HCT116 (cell line): Measurements from ENCODE around the gene RGP1. TPM values are rescaled to one million over a fixed set of nuclear protein-coding genes. Genes with fewer than 3 reads are reported as not detected.

ENCODE experiments used
- ATAC-seq: fragments of 200-7000 bp; cut with Tn5 transposase; 2 replicates; pipeline ENCODE4 v1.9.1; 2020; ENCODE audit warnings: mild to moderate bottlenecking, moderate library complexity
- BruUV-seq: library from RNA; stranded (reverse); fragments of 400-500 nt; replicated peaks from 2 replicates; lab custom pipeline; 2021; lab: Mats Ljungman, UMichigan
- CTCF ChIA-PET: fragments of 300-600 bp; sonication (Branson Sonifier 250); formaldehyde crosslinking; loops from one replicate; lab custom pipeline; 2021; ENCODE audit warnings: antibody characterized with exemption; lab: Charles Lee
- POLR2A ChIA-PET: fragments of 300-600, 350-600 bp; sonication (Branson Sonifier 250); formaldehyde crosslinking; loops from one replicate; lab custom pipeline; 2021; ENCODE audit warnings: antibody characterized with exemption; lab: Charles Lee
- RAD21 ChIA-PET, 2 experiments: fragments of 300-600 bp; sonication (Branson Sonifier 250); formaldehyde crosslinking; loops; one replicate each; lab custom pipeline; 2023; ENCODE audit warnings: low total read pairs in 2 of 2; ENCODE audit not compliant: uncharacterized antibody in 2 of 2, unreplicated experiment in 2 of 2, low non-redundant PET in 1 of 2; lab: Charles Lee
- DNase-seq: peaks from one replicate; pipeline ENCODE4 v3.0.0-alpha.2; 2010; ENCODE audit warnings: low read depth, low spot score
- H2AFZ ChIP-seq: fragments of 200-600 bp; shearing (Covaris generic), sonication (generic); 2 replicates; pipeline ENCODE4 v1.6.1; 2017; ENCODE audit warnings: low read depth, mixed run types, mixed read lengths, antibody characterized with exemption, low read length; ENCODE audit not compliant: poor library complexity, severe bottlenecking
- H3K27ac ChIP-seq: 2 replicates; pipeline ENCODE4 v1.5.1; 2012; ENCODE audit warnings: low read depth, low read length
- H3K27me3 ChIP-seq: fragments of 200-600 bp; sonication (generic); 2 replicates; pipeline ENCODE4 v1.6.1; 2016; ENCODE audit warnings: mixed run types, low read length, mixed read lengths; ENCODE audit not compliant: insufficient read depth
- H3K36me3 ChIP-seq, 2 experiments: fragments of 200-500 bp in 1 of 2; fragments of 200-600 bp in 1 of 2; sonication (Bioruptor generic) in 1 of 2; sonication (generic) in 1 of 2; 2 replicates each; pipeline versions ENCODE4 v1.5.1 to v1.6.1; 2014 to 2016; ENCODE audit warnings: low read length in 2 of 2, inconsistent platforms in 1 of 2, mixed read lengths in 1 of 2, mixed run types in 1 of 2; ENCODE audit not compliant: insufficient read depth in 2 of 2, control insufficient read depth in 1 of 2
- H3K4me1 ChIP-seq, 2 experiments: fragments of 200-600 bp in 1 of 2; sonication (generic) in 1 of 2; 2 replicates each; pipeline versions ENCODE4 v1.5.1 to v1.6.1; 2012 to 2017; ENCODE audit warnings: low read length in 2 of 2, inconsistent platforms in 1 of 2, mild to moderate bottlenecking in 1 of 2, mixed read lengths in 1 of 2, mixed run types in 1 of 2, moderate library complexity in 1 of 2; ENCODE audit not compliant: insufficient read depth in 2 of 2, control insufficient read depth in 1 of 2
- H3K4me2 ChIP-seq: fragments of 200-600 bp; sonication (generic); 2 replicates; pipeline ENCODE4 v1.6.1; 2017; ENCODE audit warnings: mixed run types, low read length, mixed read lengths
- H3K4me3 ChIP-seq, 2 experiments: fragments of 200-600 bp in 1 of 2; sonication (generic) in 1 of 2; replicated peaks in 1 of 2; 2 replicates each; pipeline ENCODE4 v1.5.1; 2011 to 2016; ENCODE audit warnings: low read length in 2 of 2, control low read depth in 1 of 2, low read depth in 1 of 2, mild to moderate bottlenecking in 1 of 2, mixed read lengths in 1 of 2, mixed run types in 1 of 2
- H3K79me2 ChIP-seq: fragments of 200-600 bp; sonication (generic); 2 replicates; pipeline ENCODE4 v1.6.1; 2017; ENCODE audit warnings: mild to moderate bottlenecking, mixed run types, low read length, moderate library complexity, mixed read lengths; ENCODE audit not compliant: insufficient read depth
- H3K9ac ChIP-seq: fragments of 200-600 bp; sonication (generic); 2 replicates; pipeline ENCODE4 v1.6.1; 2016; ENCODE audit warnings: low read length, mixed read lengths
- H3K9me2 ChIP-seq: fragments of 200-600 bp; sonication (generic), shearing (Covaris generic); 2 replicates; pipeline ENCODE4 v1.6.1; 2017; ENCODE audit warnings: mixed run types, mild to moderate bottlenecking, moderate library complexity; ENCODE audit not compliant: insufficient read depth
- H3K9me3 ChIP-seq, 2 experiments: fragments of 200-500 bp in 1 of 2; fragments of 200-600 bp in 1 of 2; sonication (Bioruptor generic) in 1 of 2; sonication (generic) in 1 of 2; 2 replicates each; pipeline ENCODE4 v1.6.1; 2014 to 2017; ENCODE audit warnings: low read length in 2 of 2, mixed read lengths in 2 of 2, inconsistent platforms in 1 of 2, low read depth in 1 of 2, mild to moderate bottlenecking in 1 of 2, mixed run types in 1 of 2, moderate library complexity in 1 of 2; ENCODE audit not compliant: control insufficient read depth in 1 of 2, insufficient read depth in 1 of 2
- H4K20me1 ChIP-seq: fragments of 200-600 bp; sonication (generic), shearing (Covaris generic); 2 replicates; pipeline ENCODE4 v1.6.1; 2017; ENCODE audit warnings: mixed run types, mild to moderate bottlenecking, moderate library complexity; ENCODE audit not compliant: insufficient read depth
- ATF3 ChIP-seq: IDR thresholded peaks from 2 replicates; pipeline ENCODE4 v1.6.1; 2012
- CBX3 ChIP-seq: IDR thresholded peaks from 2 replicates; pipeline ENCODE4 v1.6.1; 2012; ENCODE audit warnings: low read depth
- CTCF ChIP-seq, 3 experiments: fragments of 200-600 bp in 1 of 3; sonication (generic) in 1 of 3; IDR thresholded peaks in 2 of 3; conservative IDR thresholded peaks in 1 of 3; 2 replicates each; pipeline ENCODE4 v1.5.1; 2012 to 2017; ENCODE audit warnings: low read depth in 2 of 3, low read length in 2 of 3, antibody characterized with exemption in 1 of 3, borderline replicate concordance in 1 of 3, control low read depth in 1 of 3, mild to moderate bottlenecking in 1 of 3, mixed read lengths in 1 of 3, mixed run types in 1 of 3, moderate library complexity in 1 of 3; ENCODE audit not compliant: insufficient read depth in 1 of 3
- ELF1 ChIP-seq: IDR thresholded peaks from 2 replicates; pipeline ENCODE4 v1.6.1; 2012; ENCODE audit warnings: low read depth, borderline replicate concordance
- EZH2 ChIP-seq: fragments of 200-600 bp; sonication (generic); IDR thresholded peaks from 2 replicates; pipeline ENCODE4 v1.6.1; 2017; ENCODE audit warnings: antibody characterized with exemption, mixed run types
- FOSL1 ChIP-seq: IDR thresholded peaks from 2 replicates; pipeline ENCODE4 v1.6.1; 2012; ENCODE audit warnings: low read depth
- JUND ChIP-seq: IDR thresholded peaks from 2 replicates; pipeline ENCODE4 v1.6.1; 2012
- MAX ChIP-seq: IDR thresholded peaks from 2 replicates; pipeline ENCODE4 v1.6.1; 2012
- POLR2A ChIP-seq: IDR thresholded peaks from 2 replicates; pipeline ENCODE4 v1.7.0; 2011; ENCODE audit warnings: borderline replicate concordance; ENCODE audit not compliant: insufficient read depth, insufficient read length; ENCODE audit errors: extremely low read depth
- RAD21 ChIP-seq: IDR thresholded peaks from 2 replicates; pipeline ENCODE4 v1.6.1; 2012; ENCODE audit warnings: low read depth, mild to moderate bottlenecking
- REST ChIP-seq: IDR thresholded peaks from 2 replicates; pipeline ENCODE4 v1.6.1; 2012; ENCODE audit warnings: low read depth
- SIN3A ChIP-seq: IDR thresholded peaks from 2 replicates; pipeline ENCODE4 v1.6.1; 2012; ENCODE audit warnings: low read depth
- SP1 ChIP-seq: IDR thresholded peaks from 2 replicates; pipeline ENCODE4 v1.6.1; 2012; ENCODE audit warnings: low read depth
- SRF ChIP-seq: IDR thresholded peaks from 2 replicates; pipeline ENCODE4 v1.6.1; 2012; ENCODE audit warnings: low read depth
- YY1 ChIP-seq: IDR thresholded peaks from 2 replicates; pipeline ENCODE4 v1.6.1; 2011; ENCODE audit warnings: low read length, low read depth, moderate library complexity, mild to moderate bottlenecking; ENCODE audit not compliant: insufficient replicate concordance; ENCODE audit errors: extremely low read depth
- ZBTB33 ChIP-seq: IDR thresholded peaks from 2 replicates; pipeline ENCODE4 v1.6.1; 2011; ENCODE audit warnings: mild to moderate bottlenecking, low read length, moderate library complexity; ENCODE audit not compliant: insufficient replicate concordance; ENCODE audit errors: extremely low read depth
- ZNF274 ChIP-seq: fragments of 200-500 bp; sonication (Bioruptor generic); IDR thresholded peaks from 2 replicates; pipeline ENCODE4 v1.6.1; 2014; ENCODE audit warnings: mild to moderate bottlenecking, low read depth, low read length, inconsistent platforms
- intact Hi-C: fragments of 100-400 bp; cut with micrococcal nuclease; formaldehyde crosslinking; loops from 2 replicates; pipeline ENCODE4 v1.10.0; 2022
- total RNA-seq: library from RNA; stranded (reverse); gene quantifications from one replicate; pipeline ENCODE4 v1.2.1, GENCODE V29; 2021; ENCODE audit not compliant: unreplicated experiment

Gene RGP1
- total RNA-seq, 1 experiment from 2014 or later: 32.6 TPM

GRCh38 chr9:35792826-35793225 is 43.7 kb downstream of the RGP1 start:
- Histone ChIP-seq H4K20me1 (no peaks in the 10 kb centered on the region), H3K9me2 (no peaks in the 10 kb centered on the region), H3K27me3 (no peaks in the 10 kb centered on the region), H2AFZ (no peak overlapping the region), H3K9me3 (no peaks in the 10 kb centered on the region), H3K4me3 (no peak overlapping the region), H3K27ac (no peak overlapping the region), H3K36me3 (0 out of 4 replicates have a peak, but pooled peaks cover 0 to 4% of the 10 kb centered on the region in 2 experiments), H3K9ac (no peak overlapping the region), H3K79me2 (no peaks in the 10 kb centered on the region), H3K4me1 (peaks cover 0 to 14% of the 10 kb centered on the region in 2 experiments; a peak in 2 of 4 replicates), H3K4me2 (no peak overlapping the region)
- ChIA-PET RAD21 (no interaction called here), POLR2A (no interaction called here), CTCF (interaction anchor here (1.0 to 1.9 kb wide), 3 partner anchors 33 to 119 kb away, joined by 3 to 6 read pairs (median 4); no protein-coding TSS in a partner anchor)
- BruUV-seq: no TSS peak
- ATAC-seq: no peak
- no peak for TF ChIP-seq RAD21
- TF ChIP-seq FOSL1: no peak
- no peak for TF ChIP-seq YY1
- TF ChIP-seq MAX: no peak
- no peak for TF ChIP-seq JUND
- no peak for TF ChIP-seq ZNF274
- no peak for TF ChIP-seq EZH2
- TF ChIP-seq SIN3A: no peak
- no peak for TF ChIP-seq CTCF (IDR thresholded peaks at IDR 0.05 in 2 of 3, conservative IDR thresholded peaks at IDR 0.05 in 1 of 3; ENCODE audit: borderline replicate concordance in 1 of 3, insufficient read depth in 1 of 3, low read depth in 2 of 3, low read length in 2 of 3)
- TF ChIP-seq ATF3: no peak
- no peak for TF ChIP-seq POLR2A
- TF ChIP-seq REST: no peak
- no peak for TF ChIP-seq SP1
- no peak for TF ChIP-seq ZBTB33
- TF ChIP-seq SRF: no peak
- TF ChIP-seq ELF1: no peak
- TF ChIP-seq CBX3: no peak
- intact Hi-C loops: no loop called here
- no peak for DNase-seq
